ENCODE results near the gene REX1BD. TPM values are rescaled to one million over a fixed set of nuclear protein-coding genes. Genes with fewer than 3 reads are reported as not detected.

The REX1BD gene
- total and polyA plus RNA-seq, 4 donors = 22.9 to 192 (median 50.2) TPM

DNA sequence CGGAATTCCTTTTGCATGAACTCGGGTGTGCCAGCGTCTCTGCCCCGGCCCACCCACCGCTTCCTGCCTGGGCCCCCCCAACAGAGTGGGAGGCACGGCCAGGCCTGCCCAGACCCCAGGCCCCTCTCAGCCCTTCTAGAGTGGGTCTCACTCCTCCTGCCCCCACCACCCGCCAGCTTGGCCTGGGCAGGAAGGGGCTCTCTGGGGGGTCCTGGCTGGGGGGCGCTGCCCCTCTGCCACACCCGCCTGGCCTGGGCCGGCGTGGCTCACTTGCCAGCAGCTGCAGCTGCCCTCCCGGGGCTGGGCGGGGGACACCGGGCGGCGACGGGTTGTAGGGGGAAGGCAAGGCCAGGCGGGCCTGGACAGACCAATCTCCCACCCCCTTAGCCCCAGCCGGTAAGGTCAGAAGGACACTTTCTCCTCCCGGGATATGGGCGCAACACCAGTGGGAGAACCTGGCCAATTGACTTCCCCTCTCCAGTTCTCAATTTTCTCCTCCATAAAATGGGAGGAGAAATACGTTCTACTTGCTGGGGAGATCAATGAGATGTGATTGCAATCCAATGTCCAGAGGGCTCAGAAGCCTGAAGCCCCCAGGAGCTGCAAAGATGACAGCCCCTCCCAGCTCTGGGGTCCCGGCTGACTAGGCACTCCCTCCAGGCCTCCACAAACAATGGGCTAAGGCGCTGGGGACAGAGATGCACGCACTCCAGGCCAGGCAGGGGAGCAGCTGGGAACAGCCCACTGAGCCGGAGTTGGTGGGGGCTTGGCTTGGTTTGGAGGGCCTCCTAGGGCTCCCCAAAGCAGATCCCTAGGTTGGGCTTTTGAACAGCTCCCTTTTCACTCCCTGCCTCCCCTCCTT is 15.6 kb downstream of the REX1BD start:
- Histone ChIP-seq H3K27me3 (ENCODE audit: control insufficient read depth in 1 of 2, insufficient read depth in 2 of 2, low read length in 1 of 2) (no peaks in the 10 kb centered on the region), H3K4me3 (ENCODE audit: low read length in 2 of 2) (no peak overlapping the region), H3K36me3 (ENCODE audit: control insufficient read depth in 1 of 2, insufficient read depth in 2 of 2, low read length in 1 of 2) (no peaks in the 10 kb centered on the region), H3K27ac (ENCODE audit: low read depth in 1 of 2, low read length in 2 of 2) (no peak overlapping the region), H3K4me1 (ENCODE audit: control insufficient read depth in 1 of 2, insufficient read depth in 2 of 2, low read length in 2 of 2) (no peaks in the 10 kb centered on the region), H3K9me3 (ENCODE audit: control insufficient read depth, low read length) (no peaks in the 10 kb centered on the region)
- ATAC-seq (ENCODE audit: low FRiP score) = no peak
- 29 to 33% methylated on average over 22 to 26 of the region's 26 CpGs for WGBS, 2 donors
- intact Hi-C loops (cut with DNase I) = no loop called here
- no peak for DNase-seq

DNA sequence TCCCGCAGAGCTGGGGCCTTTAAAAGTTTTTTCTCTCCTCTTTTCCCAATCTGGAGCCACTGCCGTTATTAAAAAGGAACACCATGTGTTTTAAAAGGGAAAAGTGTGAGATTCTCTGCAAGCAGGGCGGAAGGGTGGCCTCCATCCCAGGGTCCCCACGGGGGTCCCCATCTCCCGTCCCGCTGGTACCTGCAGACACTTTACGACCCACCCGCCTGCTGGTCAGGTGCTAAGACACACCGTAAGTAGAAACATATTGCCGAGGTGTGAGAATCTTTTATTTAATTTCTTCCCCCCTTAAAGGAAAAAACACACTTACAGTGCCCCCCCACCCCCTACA is 16.2 kb downstream of the REX1BD start:
- Histone ChIP-seq H3K27ac (ENCODE audit: low read depth in 1 of 2, low read length in 2 of 2) (no peak overlapping the region), H3K36me3 (ENCODE audit: control insufficient read depth in 1 of 2, insufficient read depth in 2 of 2, low read length in 1 of 2) (no peaks in the 10 kb centered on the region), H3K9me3 (ENCODE audit: control insufficient read depth, low read length) (no peaks in the 10 kb centered on the region), H3K4me3 (ENCODE audit: low read length in 2 of 2) (no peak overlapping the region), H3K27me3 (ENCODE audit: control insufficient read depth in 1 of 2, insufficient read depth in 2 of 2, low read length in 1 of 2) (no peaks in the 10 kb centered on the region), H3K4me1 (ENCODE audit: control insufficient read depth in 1 of 2, insufficient read depth in 2 of 2, low read length in 2 of 2) (no peaks in the 10 kb centered on the region)
- DNase-seq = no peak
- intact Hi-C loops (cut with DNase I) = no loop called here
- ATAC-seq (ENCODE audit: low FRiP score) = no peak
- 30 to 31% methylated on average over 10 of the region's 10 CpGs for WGBS, 2 donors

DNA sequence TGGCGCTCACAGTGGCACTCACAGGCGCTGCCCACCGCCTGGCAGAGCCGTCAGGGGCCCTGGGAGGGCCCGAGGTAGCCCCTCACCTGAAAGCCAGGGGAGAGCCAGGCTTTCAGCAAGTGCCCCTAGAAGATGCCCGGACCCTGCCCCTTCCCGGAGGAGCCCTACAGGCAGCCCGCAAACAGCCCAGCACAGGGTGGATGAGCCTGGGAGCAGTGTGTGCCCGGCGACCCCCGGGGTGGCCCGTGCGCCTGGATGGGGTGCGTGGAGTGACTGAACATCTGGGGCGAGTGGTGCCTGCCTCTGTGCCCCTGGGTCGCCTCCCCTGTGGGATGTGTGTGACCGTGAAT is 16.6 kb downstream of the REX1BD start:
- WGBS, 2 donors = 17 to 20% methylated on average over 13 to 17 of the region's 17 CpGs
- Histone ChIP-seq H3K27ac (ENCODE audit: low read depth in 1 of 2, low read length in 2 of 2) (no peak overlapping the region), H3K36me3 (ENCODE audit: control insufficient read depth in 1 of 2, insufficient read depth in 2 of 2, low read length in 1 of 2) (no peaks in the 10 kb centered on the region), H3K9me3 (ENCODE audit: control insufficient read depth, low read length) (no peaks in the 10 kb centered on the region), H3K4me1 (ENCODE audit: control insufficient read depth in 1 of 2, insufficient read depth in 2 of 2, low read length in 2 of 2) (no peaks in the 10 kb centered on the region), H3K4me3 (ENCODE audit: low read length in 2 of 2) (no peak overlapping the region), H3K27me3 (ENCODE audit: control insufficient read depth in 1 of 2, insufficient read depth in 2 of 2, low read length in 1 of 2) (no peaks in the 10 kb centered on the region)
- ATAC-seq (ENCODE audit: low FRiP score) = peak; percentile 16
- intact Hi-C loops (cut with DNase I) = no loop called here
- no peak for DNase-seq

- Histone ChIP-seq H3K4me1 (ENCODE audit: control insufficient read depth in 1 of 2, insufficient read depth in 2 of 2, low read length in 2 of 2) (no peaks in the 10 kb centered on the region), H3K27ac (ENCODE audit: low read depth in 1 of 2, low read length in 2 of 2) (no peak overlapping the region), H3K27me3 (ENCODE audit: control insufficient read depth in 1 of 2, insufficient read depth in 2 of 2, low read length in 1 of 2) (no peaks in the 10 kb centered on the region), H3K4me3 (ENCODE audit: low read length in 2 of 2) (no peak overlapping the region), H3K9me3 (ENCODE audit: control insufficient read depth, low read length) (no peaks in the 10 kb centered on the region), H3K36me3 (ENCODE audit: control insufficient read depth in 1 of 2, insufficient read depth in 2 of 2, low read length in 1 of 2) (no peaks in the 10 kb centered on the region)
- intact Hi-C loops (cut with DNase I) = no loop called here
- DNase-seq (no peak), ATAC-seq (ENCODE audit: low FRiP score) (no peak)
- WGBS, 2 donors = 3 to 5% methylated on average over 30 to 65 of the region's 65 CpGs
Observed at GRCh38 chr19:18605546-18606280, 17.1 kb downstream of the REX1BD start.

DNA sequence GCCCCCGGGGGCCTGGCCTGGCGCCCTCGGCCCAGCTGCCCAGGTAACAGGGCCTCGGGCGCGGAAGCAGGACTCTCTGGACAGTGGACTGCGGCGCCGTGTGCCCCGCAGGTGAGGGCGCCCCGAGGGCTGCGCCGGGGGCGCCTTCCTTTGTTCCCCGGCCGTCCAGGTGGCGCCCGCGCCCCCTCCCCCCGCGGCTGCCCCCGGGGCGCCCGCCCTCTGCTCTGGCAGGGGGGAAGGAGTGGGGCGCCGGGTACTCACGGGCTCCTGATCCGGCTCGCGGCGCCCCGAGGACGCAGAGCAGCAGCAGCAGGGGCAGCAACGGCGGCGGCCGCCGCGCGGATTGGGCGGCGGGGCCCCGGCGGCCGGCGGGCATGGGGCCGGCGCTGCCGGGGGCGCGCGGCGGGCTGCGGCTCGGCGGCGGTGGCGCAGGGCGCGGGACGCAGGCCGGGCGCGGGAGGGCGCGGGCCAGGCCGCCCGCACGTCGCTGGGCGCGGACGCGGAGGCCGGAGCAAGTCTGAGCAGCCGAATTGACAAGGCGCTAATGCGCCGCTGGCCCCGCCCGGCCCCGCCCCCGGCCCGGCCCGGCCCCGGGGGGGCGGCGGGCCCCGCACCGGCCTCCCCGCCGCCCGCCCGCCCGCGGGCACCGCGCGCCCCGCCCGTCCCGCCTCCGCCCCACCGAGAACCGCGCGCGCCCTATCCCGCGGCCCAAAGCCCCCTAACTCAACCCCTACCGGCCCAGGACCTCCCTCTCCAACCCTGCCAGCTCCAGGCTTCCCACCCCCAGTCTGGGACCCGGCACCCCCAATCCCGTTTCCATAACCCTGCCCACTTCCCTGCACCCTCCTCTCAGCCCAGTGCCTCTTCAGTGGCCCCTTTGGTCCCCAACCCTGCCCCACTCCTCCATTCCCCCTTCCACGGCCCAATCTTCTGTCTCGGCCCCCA is 18.0 kb downstream of the REX1BD start, which contains the start of gene CRLF1:
CRLF1 (minus strand) TSS at position 519 of the 945 bp plus-strand sequence; CDS start at position 376, 143 bp downstream.
- Histone ChIP-seq H3K27me3 (ENCODE audit: control insufficient read depth in 1 of 2, insufficient read depth in 2 of 2, low read length in 1 of 2) (no peaks in the 10 kb centered on the region), H3K4me3 (ENCODE audit: low read length in 2 of 2) (peak within 1 kb of the TSS in 1 of 2 donors; percentile 11), H3K27ac (ENCODE audit: low read depth in 1 of 2, low read length in 2 of 2) (no peak within 1 kb of the TSS), H3K36me3 (ENCODE audit: control insufficient read depth in 1 of 2, insufficient read depth in 2 of 2, low read length in 1 of 2) (no peaks in the 10 kb centered on the region), H3K4me1 (ENCODE audit: control insufficient read depth in 1 of 2, insufficient read depth in 2 of 2, low read length in 2 of 2) (no peaks in the 10 kb centered on the region), H3K9me3 (ENCODE audit: control insufficient read depth, low read length) (no peaks in the 10 kb centered on the region)
- ATAC-seq (ENCODE audit: low FRiP score) (no peak), DNase-seq (no peak)
- intact Hi-C loops (cut with DNase I) = no loop called here
- WGBS, 2 donors = 0 to 1% methylated on average over 39 to 116 of the region's 116 CpGs

GRCh38 chr19:18607226-18608101 is 18.9 kb downstream of the REX1BD start:
- ATAC-seq (ENCODE audit: low FRiP score) (no peak), DNase-seq (no peak)
- H3K4me1 ChIP-seq (ENCODE audit: control insufficient read depth in 1 of 2, insufficient read depth in 2 of 2, low read length in 2 of 2) = no peaks in the 10 kb centered on the region
- intact Hi-C loops (cut with DNase I) = no loop called here
- no peak overlapping the region for H3K4me3 ChIP-seq (ENCODE audit: low read length in 2 of 2)
- H3K36me3 ChIP-seq (ENCODE audit: control insufficient read depth in 1 of 2, insufficient read depth in 2 of 2, low read length in 1 of 2) = no peaks in the 10 kb centered on the region
- no peak overlapping the region for H3K27ac ChIP-seq (ENCODE audit: low read depth in 1 of 2, low read length in 2 of 2)
- H3K9me3 ChIP-seq (ENCODE audit: control insufficient read depth, low read length) = no peaks in the 10 kb centered on the region
- WGBS, 2 donors = 2% methylated on average over 65 to 68 of the region's 68 CpGs
- H3K27me3 ChIP-seq (ENCODE audit: control insufficient read depth in 1 of 2, insufficient read depth in 2 of 2, low read length in 1 of 2) = no peaks in the 10 kb centered on the region

DNA sequence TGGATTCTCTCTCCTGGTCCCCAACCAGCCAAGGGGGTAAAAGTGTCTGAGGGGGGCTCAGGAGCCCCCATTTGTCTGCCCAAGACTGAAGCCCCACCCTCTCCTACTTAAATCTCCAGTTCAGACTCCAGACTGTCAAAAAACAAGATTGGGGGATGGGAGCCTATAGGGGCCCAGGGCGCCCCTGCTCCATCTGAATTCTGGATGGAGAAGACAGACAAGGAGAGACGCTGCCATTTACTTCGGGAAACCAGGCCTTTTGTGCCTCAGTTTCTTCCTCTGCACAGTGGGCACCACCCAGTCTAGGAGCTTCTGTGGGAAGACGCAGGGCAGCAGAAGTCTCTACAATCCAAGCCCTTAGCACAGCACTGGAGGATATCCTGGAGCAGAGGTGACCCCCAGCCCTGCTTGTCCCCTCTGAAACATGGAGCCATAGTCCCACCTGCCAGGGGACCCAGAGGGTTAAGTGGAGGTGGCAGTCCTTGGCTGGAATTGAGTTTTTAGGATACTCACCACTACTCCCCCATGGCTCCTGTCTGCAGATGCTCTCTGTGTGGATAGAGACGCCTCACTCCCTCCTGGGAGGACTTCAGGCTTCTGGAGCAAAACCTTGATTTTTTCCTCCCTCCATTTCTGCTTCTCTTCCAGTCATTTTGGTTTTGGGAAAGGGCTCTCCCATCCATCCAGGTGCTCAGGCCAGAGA is 19.7 kb downstream of the REX1BD start:
- 61 to 66% methylated on average over 5 of the region's 5 CpGs for WGBS, 2 donors
- intact Hi-C loops (cut with DNase I) = no loop called here
- Histone ChIP-seq H3K36me3 (ENCODE audit: control insufficient read depth in 1 of 2, insufficient read depth in 2 of 2, low read length in 1 of 2) (no peaks in the 10 kb centered on the region), H3K4me3 (ENCODE audit: low read length in 2 of 2) (no peak overlapping the region), H3K4me1 (ENCODE audit: control insufficient read depth in 1 of 2, insufficient read depth in 2 of 2, low read length in 2 of 2) (no peaks in the 10 kb centered on the region), H3K27ac (ENCODE audit: low read depth in 1 of 2, low read length in 2 of 2) (no peak overlapping the region), H3K27me3 (ENCODE audit: control insufficient read depth in 1 of 2, insufficient read depth in 2 of 2, low read length in 1 of 2) (no peaks in the 10 kb centered on the region), H3K9me3 (ENCODE audit: control insufficient read depth, low read length) (no peaks in the 10 kb centered on the region)
- DNase-seq (no peak), ATAC-seq (ENCODE audit: low FRiP score) (no peak)
